GM12873 (cell line): ENCODE measurements around the gene F7.

ENCODE experiments used
- TF ChIP-seq, protein P1 (sequence below): IDR thresholded peaks from 2 replicates; pipeline ENCODE4 v1.5.1; 2012; ENCODE audit warnings: low read depth, mild to moderate bottlenecking, moderate library complexity, low read length, control low read depth; ENCODE audit not compliant: insufficient read depth; ENCODE audit errors: missing control alignments

Gene F7

DNA sequence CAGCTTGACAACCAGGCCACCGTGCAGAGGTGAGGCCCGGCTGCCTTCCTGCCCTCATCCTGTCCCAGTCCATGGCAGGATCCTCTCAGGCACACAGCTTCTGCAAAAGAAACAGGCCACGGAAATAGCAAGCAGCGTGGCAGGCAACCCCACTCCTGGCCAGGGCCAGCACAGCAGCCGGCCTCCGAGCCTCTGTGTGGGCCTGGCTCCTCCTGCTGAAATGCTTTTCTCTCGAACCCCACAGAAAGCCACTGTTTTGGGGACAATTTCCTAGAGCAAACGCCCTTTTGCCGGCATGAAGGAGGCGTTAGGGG is 39.5 kb upstream of the F7 start:
- TF ChIP-seq, protein P1, sequence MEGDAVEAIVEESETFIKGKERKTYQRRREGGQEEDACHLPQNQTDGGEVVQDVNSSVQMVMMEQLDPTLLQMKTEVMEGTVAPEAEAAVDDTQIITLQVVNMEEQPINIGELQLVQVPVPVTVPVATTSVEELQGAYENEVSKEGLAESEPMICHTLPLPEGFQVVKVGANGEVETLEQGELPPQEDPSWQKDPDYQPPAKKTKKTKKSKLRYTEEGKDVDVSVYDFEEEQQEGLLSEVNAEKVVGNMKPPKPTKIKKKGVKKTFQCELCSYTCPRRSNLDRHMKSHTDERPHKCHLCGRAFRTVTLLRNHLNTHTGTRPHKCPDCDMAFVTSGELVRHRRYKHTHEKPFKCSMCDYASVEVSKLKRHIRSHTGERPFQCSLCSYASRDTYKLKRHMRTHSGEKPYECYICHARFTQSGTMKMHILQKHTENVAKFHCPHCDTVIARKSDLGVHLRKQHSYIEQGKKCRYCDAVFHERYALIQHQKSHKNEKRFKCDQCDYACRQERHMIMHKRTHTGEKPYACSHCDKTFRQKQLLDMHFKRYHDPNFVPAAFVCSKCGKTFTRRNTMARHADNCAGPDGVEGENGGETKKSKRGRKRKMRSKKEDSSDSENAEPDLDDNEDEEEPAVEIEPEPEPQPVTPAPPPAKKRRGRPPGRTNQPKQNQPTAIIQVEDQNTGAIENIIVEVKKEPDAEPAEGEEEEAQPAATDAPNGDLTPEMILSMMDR: no peak

DNA sequence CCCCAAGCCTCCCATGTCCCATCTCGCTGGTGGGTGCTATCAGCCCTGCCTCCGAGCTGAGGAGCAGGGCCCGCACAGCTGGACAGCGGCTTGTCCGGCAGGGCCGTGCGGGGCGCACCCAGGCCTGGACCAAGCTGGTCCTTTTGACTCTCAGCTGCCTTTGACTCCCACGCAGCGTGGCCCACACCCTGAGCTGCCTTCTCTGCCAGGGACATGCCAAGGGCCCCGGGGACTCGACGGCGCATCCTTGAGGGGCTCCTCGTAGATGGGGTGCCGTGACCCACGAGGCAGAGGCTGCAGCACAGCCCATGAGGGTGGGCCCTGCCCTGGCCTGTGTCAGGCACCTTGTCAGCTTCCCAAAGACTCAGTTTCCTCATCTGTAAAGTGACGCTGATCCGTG is 38.8 kb upstream of the F7 start:
- TF ChIP-seq, protein P1: no peak

DNA sequence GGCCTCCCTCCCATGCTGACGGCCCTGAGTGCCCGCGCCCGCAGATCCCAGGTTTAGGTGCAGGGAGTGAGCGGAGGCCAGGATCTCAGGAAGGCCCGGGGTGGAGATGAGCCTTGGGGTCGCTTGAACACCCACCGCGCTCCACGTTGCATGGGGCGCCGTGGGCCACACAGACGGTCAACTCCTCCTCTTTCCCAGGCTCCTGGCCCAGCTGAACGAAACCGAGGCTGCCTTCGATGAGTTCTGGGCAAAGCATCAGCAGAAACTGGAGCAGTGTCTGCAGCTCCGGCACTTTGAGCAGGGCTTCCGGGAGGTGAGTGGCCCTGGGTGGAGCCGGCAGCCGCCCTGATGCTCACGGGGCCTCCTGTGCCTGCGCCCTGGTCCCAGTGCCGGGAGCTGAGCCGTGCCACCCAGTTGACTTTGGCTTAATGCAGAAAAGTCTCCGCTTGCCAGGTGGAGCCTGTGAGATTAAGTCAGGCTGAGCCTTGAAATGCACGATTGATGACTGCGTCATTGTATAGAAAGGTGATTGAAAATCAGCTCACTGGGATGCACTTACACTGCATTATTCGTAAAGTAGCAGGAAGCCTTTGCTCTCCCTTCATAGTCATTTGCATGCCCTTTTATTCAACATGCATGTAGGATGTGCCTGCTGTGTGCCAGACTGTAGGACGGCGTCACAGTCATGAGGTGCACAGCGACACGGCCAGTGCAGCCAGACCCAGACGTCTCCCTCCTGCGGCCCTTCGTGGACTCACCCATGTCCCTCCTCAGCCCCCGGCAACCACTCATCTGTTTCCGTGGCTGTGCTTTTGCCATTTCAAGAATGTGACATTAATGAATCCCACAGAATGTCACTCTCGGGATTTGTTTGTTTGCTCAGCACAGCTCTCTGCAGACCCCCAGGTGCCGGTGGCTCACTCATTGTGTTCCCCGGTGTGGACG is 35.5 kb upstream of the F7 start:
- TF ChIP-seq, protein P1: no peak

DNA sequence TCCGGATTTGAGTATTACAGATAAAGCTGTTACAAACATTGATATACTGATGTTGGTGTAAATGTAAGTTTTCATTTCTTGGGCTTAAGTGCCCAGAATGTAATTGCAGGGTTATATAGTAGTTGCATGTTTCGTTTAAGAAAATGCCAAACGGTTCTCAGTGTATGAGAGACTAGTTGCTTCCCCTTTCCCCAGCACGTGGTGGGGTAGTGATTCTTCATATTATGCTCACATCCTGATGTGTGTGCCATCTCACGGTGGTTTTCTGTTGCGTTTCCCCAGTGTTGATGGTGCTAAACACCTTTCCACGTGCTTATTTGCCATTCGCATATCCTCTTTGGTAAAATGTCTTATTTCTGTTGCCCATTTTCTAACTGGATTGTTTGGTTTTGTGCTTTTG is 34.7 kb upstream of the F7 start:
- TF ChIP-seq, protein P1: no peak

DNA sequence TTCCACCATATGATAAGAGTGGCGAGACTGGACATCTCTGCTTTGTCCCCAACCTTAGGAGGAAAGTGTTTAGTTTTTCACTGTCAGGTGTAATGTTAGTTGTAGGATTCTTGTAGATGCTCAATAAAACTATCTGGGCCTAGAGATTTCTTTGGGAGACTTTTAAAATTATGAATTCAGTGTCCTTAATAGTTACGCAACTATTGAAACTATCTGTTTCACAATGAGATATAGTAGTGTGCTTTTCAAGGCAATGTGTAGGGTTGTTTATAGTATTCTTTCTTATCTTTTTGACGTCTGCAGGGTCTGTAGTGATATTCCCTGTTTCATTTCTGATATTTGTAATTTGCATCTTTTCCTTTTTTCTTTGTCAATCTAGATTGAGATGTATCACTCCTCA is 33.2 kb upstream of the F7 start:
- TF ChIP-seq, protein P1: no peak

DNA sequence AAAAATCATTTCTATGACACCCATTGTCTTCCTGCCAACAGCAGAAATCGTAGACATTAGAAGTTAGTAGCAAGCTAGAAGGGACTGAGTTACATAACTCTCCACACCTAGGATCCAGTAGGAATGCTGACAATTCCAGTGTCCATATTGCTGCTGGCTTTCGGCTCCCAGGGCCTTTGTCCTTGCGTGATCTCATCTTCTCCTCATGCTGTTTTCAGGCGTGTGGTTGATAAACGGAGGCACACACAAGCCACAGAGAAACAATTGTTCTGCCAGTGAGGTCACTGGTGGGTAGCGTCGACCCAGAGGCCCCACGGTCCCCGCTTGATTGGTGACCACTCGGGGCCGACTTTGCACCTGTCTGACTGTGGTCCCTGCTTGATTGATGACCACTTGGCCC is 31.6 kb upstream of the F7 start:
- TF ChIP-seq, protein P1: no peak

DNA sequence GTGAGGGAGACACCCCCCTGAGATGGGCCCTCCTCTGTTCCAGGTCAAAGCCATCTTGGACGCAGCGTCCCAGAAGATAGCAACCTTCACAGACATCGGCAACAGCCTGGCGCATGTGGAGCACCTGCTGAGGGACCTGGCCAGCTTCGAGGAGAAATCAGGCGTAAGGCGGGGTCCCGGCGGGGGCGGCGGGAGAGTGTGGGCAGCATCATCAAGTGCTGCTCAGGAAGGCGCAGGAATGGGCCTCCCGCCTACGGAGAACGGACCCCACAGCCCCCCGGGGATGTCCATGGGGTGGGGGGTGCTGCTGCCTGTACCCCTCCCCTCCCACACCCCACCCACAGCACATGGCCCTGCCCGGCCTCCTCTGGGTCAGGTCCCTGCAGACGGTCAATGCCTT is 31.2 kb upstream of the F7 start:
- TF ChIP-seq, protein P1: no peak
